CD4-positive, alpha-beta T cell treated with Interleukin-15 for 1 hour (primary cell): ENCODE measurements around the gene DAZAP1.
A peak's percentile ranks its signal among the peaks of the same experiment; 100 is the strongest.

Experiments used
- DNase-seq: peaks from one replicate; pipeline ENCODE4 v3.0.0-alpha.2; 2020

DAZAP1 gene

GRCh38 chr19:1445185-1445931, 38.0 kb downstream of the DAZAP1 start:
- peak; percentile 71 for DNase-seq

GRCh38 chr19:1445932-1446712, 38.7 kb downstream of the DAZAP1 start:
- DNase-seq = no peak

- no peak for DNase-seq
Measured at GRCh38 chr19:1446713-1447481, 39.5 kb downstream of the DAZAP1 start.

- DNase-seq = no peak
Measured at GRCh38 chr19:1447504-1447903, 40.1 kb downstream of the DAZAP1 start.

- no peak for DNase-seq
Measured at GRCh38 chr19:1447944-1448343, 40.6 kb downstream of the DAZAP1 start.

- no peak for DNase-seq
Measured at GRCh38 chr19:1449467-1450442, 42.4 kb downstream of the DAZAP1 start, which contains the start of gene APC2. APC2 (plus strand) TSS chr19:1450121; CDS start chr19:1453002, 2,881 bp downstream.

GRCh38 chr19:1450735-1451731, 43.6 kb downstream of the DAZAP1 start:
- no peak for DNase-seq

GRCh38 chr19:1451916-1452801, 44.8 kb downstream of the DAZAP1 start:
- DNase-seq = no peak

GRCh38 chr19:1452802-1453524, 45.6 kb downstream of the DAZAP1 start:
- no peak for DNase-seq

- DNase-seq = no peak
Measured at GRCh38 chr19:1453525-1454364, 46.4 kb downstream of the DAZAP1 start.

GRCh38 chr19:1455002-1455335, 47.6 kb downstream of the DAZAP1 start:
- no peak for DNase-seq

- peak; percentile 68 for DNase-seq
Measured at GRCh38 chr19:1455336-1456120, 48.1 kb downstream of the DAZAP1 start.

- DNase-seq = no peak
Measured at GRCh38 chr19:1456121-1456900, 48.9 kb downstream of the DAZAP1 start.

- no peak for DNase-seq
Measured at GRCh38 chr19:1457031-1457739, 49.8 kb downstream of the DAZAP1 start.

GRCh38 chr19:1457892-1458291, 50.5 kb downstream of the DAZAP1 start:
- no peak for DNase-seq

GRCh38 chr19:1459479-1459878, 52.1 kb downstream of the DAZAP1 start:
- peak; percentile 43 for DNase-seq
